ENCODE data around the gene PLEKHA4. TPM values are rescaled to one million over a fixed set of nuclear protein-coding genes. Genes with fewer than 3 reads are reported as not detected.

PLEKHA4 gene
- total RNA-seq, 2 experiments from 2014 or later = 4.8 to 5.5 TPM

DNA sequence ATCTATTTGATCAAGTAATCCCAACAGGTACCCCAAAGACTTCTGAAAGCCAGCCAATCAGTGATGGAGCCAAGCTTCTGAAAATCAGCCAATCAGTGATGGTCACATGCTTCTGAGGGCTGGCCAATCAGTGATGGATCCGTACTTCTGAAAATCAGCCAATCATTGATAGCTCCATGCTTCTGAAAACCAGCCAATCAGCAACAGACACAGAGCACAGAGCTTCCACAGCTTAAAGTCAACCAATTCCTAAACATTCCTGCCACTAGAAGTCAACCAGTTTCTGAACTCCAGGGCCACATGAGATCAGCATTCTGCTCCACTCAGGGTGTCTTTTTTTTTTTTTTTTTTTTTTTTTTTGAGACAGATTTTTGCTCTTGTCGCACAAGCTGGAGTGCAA is 23.9 kb downstream of the PLEKHA4 start:
- ChIA-PET CTCF (interaction anchor here (0.6 to 6.8 kb wide), 5 partner anchors 13 to 117 kb away, joined by 3 to 93 read pairs (median 5); no protein-coding TSS in a partner anchor), POLR2A (no interaction called here)

DNA sequence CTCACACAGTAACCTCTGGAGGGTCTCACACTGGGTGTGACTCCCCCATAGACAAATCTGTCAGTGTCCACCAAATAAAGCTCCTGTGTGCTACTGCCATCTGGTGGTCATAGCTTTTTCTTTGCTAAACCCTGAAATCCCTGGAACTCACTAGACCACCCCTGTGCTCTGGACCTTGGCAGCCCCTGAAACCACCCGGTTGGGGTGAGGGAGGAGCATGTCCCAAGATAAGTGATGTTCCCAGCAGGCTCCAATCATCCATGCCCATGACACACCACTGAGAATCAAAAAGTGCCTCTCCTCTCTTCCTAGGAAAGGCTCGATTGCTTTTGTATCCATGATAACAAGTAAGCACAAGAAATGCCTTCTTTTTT is 25.6 kb downstream of the PLEKHA4 start:
- CTCF ChIA-PET = interaction anchor here (0.6 to 6.8 kb wide), 25 partner anchors 9 to 658 kb away, joined by 3 to 93 read pairs (median 4); partner anchors contain the start of genes BCAT2 and CA11
- POLR2A ChIA-PET = no interaction called here

DNA sequence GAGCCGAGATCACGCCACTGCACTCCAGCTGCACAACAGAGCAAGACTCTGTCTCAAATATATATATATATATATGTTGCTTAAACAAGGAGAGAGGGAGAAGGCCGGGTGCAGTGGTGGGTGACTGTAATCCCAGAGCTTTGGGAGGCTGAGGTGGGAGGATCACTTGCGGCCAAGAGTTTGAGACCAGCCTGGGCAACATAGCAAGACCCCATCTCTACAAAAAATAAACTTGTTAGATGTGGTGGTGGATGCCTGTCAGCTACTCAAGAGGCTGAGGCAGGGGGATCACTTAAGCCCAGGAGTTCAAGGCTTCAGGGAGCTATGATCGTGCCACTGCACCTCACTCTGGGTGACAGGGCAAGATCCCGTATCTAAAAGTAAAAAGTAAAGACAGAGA is 26.8 kb downstream of the PLEKHA4 start:
- ChIA-PET CTCF (interaction anchor here (0.6 to 6.8 kb wide), 8 partner anchors 10 to 485 kb away, joined by 3 to 93 read pairs (median 4); partner anchors contain the start of gene BCAT2), POLR2A (no interaction called here)

DNA sequence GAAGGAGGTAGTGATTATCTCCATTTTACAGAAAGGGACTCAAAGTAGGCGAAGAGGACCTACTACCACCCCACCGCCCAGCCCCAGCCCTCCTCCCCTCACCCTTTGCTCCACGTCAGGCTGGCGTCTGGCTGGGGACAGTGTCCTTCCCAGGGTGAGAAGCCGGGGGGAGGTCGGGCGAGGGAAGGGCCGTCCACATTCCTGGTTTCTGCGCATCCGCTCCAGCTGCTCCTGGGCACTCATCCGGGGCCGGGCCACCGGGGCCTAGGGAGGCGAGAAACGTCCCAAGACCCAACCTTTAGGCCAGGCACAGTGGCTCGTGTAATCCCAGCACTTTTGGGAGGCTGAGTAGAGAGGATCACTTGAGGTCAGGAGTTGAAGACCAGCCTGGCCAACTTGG is 27.4 kb downstream of the PLEKHA4 start:
- ChIA-PET CTCF (interaction anchor here (1.1 to 6.8 kb wide), 3 partner anchors 46 to 129 kb away, joined by 3 to 93 read pairs (median 33); no protein-coding TSS in a partner anchor), POLR2A (no interaction called here)

DNA sequence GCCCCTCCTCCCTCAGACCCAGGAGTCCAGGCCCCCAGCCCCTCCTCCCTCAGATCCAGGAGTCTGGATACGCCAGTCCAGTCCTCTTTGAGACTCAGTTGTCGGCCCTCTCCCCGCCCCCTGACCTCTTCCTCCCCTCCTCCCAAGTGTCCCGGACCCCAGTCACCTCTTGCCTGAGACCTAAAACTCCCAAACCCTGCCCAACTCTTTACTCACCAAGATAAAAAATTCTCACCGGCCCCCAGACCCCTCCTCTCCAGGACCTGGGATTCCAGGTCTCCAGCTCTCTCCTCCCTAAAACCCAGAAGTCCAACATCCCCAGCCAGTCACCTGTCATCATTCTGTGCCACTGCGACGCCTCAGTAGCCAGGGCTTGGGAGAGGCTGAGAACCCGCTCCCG is 30.7 kb downstream of the PLEKHA4 start:
- CTCF ChIA-PET = interaction anchor here (0.6 to 2.2 kb wide), 8 partner anchors 26 to 156 kb away, joined by 3 to 31 read pairs (median 4); partner anchors contain the start of genes BCAT2, GYS1 and RUVBL2
- POLR2A ChIA-PET = no interaction called here

DNA sequence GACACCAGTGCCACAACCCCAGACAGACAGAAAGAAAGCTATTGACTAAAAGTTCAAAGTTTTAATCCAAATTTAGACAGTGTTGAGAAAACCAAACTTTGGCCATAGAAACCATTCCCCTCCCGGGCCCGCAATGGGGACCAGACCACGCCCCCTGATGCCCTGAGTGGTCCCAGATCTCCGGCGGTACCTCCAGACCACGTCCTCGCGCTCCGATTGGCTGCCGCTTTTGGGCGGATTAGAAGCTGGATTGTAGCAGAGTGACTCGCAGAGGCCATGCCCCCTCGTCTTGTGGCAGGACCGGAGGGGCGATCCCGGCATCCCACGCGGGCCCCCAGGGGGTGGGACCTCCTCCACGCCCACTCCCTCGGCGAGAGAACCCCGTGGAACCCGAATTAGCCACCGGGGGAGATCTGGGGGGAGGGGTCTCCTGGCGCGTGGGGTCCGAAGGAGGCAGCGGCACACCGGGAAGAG is 31.3 kb downstream of the PLEKHA4 start:
- CTCF ChIA-PET = interaction anchor here (0.6 to 2.2 kb wide), 6 partner anchors 26 to 156 kb away, joined by 3 to 31 read pairs (median 6); partner anchors contain the start of genes BCAT2, GYS1 and RUVBL2
- POLR2A ChIA-PET = no interaction called here

DNA sequence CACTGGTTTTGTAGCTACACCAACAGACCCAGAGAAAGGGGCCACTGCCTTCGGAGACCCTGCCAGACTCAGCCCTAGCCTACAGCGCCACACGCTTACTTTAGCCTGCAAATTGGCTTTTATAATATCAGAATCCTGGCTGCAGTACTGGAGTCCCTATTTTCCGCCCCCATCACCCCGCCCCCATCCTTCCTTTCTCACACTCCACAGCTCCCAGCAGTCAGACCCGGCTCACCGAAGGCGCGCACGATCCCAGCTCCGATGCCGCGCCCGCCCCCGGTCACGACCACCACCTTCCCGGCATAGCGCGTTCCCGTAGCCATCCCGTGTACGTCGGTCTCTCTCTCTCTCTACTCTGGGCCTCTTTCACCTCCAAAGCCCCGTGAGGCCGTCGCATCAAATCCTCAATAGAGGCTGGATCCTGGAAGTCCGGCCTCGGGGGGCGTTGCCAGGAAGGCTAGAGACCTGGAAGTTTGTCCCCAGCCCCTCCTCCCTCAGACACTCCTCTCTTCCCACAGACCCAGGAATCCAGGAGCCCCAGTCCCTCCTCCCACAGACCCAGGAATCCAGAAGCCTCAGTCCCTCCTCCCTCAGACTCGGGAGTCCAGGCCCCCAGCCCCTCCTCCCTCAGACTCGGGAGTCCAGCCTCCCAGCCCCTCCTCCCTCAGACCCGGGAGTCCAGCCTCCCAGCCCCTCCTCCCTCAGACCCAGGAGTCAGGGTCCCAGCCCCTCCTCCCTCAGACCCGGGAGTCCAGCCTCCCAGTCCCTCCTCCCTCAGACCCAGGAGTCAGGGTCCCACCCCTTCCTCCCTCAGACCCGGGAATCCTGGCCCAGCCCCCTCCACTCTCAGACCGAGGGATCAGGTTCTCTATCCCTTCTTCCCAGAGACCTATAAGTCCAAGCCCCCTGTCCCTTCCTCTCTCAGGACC is 32.1 kb downstream of the PLEKHA4 start, which contains the start of gene HSD17B14:
Gene HSD17B14 (minus strand): TSS at position 403 of the 929 bp plus-strand sequence. CDS start 80 bp downstream, at position 323.
- ChIA-PET POLR2A (interaction anchor here (0.5 to 0.7 kb wide), 2 partner anchors 27 to 124 kb away, joined by 3 to 10 read pairs; no protein-coding TSS in a partner anchor), CTCF (interaction anchor here (0.5 to 2.2 kb wide), 10 partner anchors 12 to 257 kb away, joined by 3 to 31 read pairs (median 4); partner anchors contain the start of genes BCAT2, GYS1 and RUVBL2)

DNA sequence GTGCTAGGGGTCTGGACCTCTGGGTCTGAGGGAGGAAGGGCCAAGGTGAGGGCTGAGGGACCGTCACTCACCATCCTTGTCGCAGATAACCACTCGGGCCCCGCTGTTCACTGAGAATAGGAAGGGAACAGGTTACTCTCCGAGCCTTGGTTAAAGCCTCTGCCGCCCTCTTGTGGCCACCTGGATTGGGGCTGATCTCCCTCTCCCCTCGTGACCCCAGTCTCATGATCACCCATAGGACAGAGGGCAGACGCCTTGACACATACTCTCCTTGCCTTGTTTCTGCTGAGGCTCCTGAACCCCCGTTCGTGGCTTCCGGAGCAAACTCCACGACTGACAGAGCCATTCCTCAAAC is 32.7 kb downstream of the PLEKHA4 start:
- ChIA-PET CTCF (interaction anchor here (0.5 to 2.2 kb wide), 8 partner anchors 12 to 257 kb away, joined by 3 to 31 read pairs (median 4); no protein-coding TSS in a partner anchor), POLR2A (no interaction called here)

DNA sequence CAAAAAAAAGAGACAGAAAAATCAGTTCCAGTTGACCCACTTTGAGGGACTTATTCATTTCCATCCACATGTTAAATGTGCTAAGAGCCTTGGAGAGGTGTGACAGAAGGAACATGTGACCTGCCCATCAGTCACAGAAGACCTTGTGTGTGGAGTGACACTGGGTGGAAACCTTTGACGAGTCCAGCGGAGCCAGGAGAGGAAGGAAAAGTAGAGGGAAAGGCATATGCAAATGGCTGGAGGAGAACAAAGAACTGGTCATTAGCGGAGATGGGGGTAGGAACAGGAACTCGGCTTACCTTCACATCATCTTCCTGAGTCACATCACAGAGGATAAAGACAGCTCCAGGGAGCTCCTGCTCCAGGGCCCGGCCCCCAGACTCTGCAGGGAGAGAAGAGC is 34.4 kb downstream of the PLEKHA4 start:
- POLR2A ChIA-PET = no interaction called here
- CTCF ChIA-PET = interaction anchor here (0.5 to 1.4 kb wide), 3 partner anchors 9 to 46 kb away, joined by 4 read pairs; no protein-coding TSS in a partner anchor

DNA sequence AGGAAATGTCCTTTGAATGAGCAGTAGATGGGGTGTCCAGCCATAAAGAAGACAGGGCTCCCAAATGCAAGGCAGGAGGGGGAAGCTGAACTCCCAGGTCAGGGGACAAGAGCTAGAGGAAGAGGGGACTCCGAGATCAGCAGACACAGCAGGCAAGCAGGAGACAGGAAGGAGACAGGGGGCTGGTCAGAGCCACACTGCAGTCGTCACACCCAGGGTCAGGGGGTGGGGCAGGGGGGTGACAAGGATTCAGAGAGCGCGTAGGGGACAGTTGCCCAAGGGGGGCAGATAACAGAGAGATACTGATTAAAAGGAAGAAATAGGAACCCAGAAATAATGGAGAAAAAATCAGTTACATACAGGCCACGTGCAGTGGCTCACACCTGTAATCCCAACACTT is 35.4 kb downstream of the PLEKHA4 start:
- POLR2A ChIA-PET = no interaction called here
- CTCF ChIA-PET = interaction anchor here (1.2 to 1.4 kb wide), 2 partner anchors 9 to 45 kb away, joined by 4 read pairs; no protein-coding TSS in a partner anchor

DNA sequence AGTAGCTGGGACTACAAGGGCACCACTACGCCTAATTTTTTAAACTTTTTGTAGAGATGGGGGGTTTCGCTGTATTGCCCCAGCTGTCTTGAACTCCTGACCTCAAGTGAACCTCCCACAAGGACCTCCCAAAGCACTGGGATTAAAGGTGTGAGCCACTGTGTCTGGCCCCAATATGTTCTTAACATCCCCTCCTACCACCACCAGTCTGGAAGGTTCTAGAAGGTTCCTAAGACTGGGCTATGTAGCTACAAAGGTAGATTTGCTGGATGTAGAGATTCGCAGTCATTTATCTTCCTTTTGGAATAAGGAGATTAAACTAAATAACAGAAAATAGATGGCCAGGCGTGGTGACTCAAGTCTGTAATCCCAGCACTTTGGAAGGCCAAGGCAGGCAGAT is 37.5 kb downstream of the PLEKHA4 start:
- ChIA-PET POLR2A (no interaction called here), CTCF (interaction anchor here (0.6 to 2.1 kb wide), 4 partner anchors 12 to 181 kb away, joined by 3 to 8 read pairs (median 5); no protein-coding TSS in a partner anchor)

DNA sequence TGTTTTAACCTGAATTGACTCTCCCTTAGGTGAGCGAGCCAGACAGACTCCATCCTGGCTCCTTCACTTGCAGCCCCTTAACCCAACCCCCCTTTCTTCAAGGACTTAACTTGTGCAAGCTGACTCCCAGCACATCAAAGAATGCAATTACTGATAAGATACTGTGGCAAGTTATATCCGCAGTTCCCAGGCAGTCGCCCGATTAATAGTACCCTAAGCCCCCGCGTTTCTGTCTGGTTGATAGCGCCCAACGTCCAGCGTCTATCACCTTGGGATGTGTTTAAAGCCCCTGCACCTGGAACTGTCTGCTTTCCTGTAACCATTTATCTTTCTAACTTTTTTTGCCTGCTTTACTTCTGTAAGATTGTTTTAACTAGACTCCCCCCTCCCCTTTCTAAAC is 38.3 kb downstream of the PLEKHA4 start:
- CTCF ChIA-PET = interaction anchor here (0.8 kb wide), 1 partner anchor 13 kb away, joined by 4 read pairs; no protein-coding TSS in a partner anchor
- POLR2A ChIA-PET = no interaction called here

DNA sequence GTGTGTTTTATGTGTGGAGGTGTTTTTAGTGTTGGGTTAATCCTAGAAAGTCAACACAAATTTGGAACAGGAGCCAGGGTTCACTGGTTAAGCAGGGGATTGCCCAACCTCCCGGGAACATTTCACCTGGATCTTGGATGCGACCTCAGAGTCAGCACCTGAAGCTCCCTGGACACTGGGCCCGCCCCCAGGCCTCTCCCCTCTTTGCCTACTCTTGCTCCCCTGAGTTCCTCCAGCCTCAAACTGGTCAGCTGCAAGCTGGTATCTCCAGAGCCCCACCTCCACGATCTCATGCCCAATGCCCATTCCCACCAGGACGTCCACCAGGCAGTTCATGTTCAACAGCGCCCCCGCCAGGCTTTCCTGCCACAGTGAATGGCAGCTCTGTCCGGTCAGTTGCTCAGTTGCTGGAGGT is 41.8 kb downstream of the PLEKHA4 start:
- CTCF ChIA-PET = interaction anchor here (0.5 to 1.3 kb wide), 3 partner anchors 16 to 47 kb away, joined by 3 to 5 read pairs (median 4); no protein-coding TSS in a partner anchor
- POLR2A ChIA-PET = no interaction called here

DNA sequence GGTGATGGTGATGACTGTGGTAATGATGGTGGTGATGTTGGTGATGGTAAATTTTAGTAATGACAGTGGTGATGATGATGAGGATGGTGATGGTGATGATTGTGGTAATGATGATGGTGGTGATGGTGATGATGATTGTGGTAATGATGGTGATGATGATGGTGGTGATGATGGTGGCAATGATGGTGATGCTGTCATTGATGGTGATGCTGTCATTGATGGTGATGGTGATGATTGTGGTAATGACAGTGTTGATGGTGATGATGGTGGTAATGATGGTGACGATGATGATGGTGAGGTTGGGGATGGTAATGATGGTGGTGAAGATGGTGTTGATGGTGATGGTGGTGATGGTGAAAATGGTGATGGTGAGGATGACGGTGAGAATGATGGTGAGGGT is 45.9 kb downstream of the PLEKHA4 start:
- POLR2A ChIA-PET = no interaction called here
- CTCF ChIA-PET = no interaction called here

DNA sequence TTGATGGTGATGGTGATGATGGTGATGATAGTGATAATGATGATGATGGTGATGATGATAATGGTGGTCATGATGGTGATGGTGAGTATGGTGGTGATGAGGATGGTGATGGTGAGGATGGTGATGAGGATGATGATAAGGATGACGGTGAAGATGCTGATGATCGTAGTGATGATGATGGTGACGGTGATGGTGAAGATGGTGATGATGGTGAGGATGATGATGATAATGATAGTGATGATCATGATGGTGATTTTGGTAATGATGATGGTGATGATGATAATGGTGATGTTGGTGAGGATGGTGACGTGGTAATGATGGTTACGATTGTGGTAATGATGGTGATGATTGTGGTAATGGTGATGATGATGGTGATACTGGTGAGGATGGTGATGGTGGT is 46.8 kb downstream of the PLEKHA4 start:
- ChIA-PET CTCF (interaction anchor here (1.6 kb wide), 1 partner anchor 21 kb away, joined by 3 read pairs; no protein-coding TSS in a partner anchor), POLR2A (no interaction called here)

DNA sequence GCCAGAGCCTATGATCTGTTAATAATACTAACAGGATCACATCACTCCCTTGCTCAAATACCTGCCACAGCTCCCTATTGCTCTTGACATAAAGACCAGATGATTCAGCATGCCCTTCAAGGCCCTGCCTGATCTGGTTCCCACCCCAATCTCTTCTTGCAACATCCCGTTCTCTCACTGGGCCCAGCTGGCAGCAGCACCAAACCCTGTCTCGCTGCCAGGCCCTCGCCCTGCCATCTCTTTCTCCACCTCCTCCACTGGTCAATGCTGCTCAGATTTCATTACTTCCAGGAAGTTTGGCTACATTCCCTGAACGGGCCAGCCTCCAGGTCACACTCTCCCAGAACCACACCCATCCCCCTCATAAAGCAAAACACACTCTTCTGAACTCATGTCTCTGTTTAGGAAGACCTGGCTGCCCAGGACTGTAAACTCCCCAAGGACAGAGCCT is 49.0 kb downstream of the PLEKHA4 start:
- POLR2A ChIA-PET = no interaction called here
- CTCF ChIA-PET = no interaction called here

DNA sequence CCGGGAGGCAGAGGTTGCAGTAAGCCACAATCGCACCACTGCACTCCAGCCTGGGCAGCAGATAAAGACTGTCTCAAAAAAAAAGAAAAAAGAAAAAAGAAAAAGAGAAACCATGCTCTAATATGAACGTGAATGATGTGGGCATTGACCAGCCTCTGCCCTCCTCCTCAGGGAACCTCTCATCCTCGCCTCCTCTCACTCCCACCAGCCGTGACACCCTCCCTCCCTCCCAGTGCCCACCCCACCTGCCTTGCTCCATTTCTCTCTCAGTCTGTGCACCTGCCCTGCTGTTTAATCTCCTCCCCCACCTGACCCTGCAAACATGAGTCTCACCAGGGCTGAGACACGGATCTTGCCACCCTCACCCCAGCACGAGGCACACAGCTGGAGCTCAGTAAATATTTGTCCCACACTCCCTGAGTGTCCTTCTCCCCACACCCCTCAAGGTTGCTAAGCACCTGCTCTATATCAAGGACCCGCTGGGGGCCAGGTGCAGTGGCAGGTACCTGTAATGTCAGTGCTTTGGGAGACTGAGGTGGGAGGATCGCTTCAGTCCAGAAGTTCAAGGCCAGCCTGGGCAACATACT is 50.1 kb downstream of the PLEKHA4 start:
- ChIA-PET CTCF (interaction anchor here (0.5 kb wide), 1 partner anchor 29 kb away, joined by 3 read pairs; no protein-coding TSS in a partner anchor), POLR2A (no interaction called here)

DNA sequence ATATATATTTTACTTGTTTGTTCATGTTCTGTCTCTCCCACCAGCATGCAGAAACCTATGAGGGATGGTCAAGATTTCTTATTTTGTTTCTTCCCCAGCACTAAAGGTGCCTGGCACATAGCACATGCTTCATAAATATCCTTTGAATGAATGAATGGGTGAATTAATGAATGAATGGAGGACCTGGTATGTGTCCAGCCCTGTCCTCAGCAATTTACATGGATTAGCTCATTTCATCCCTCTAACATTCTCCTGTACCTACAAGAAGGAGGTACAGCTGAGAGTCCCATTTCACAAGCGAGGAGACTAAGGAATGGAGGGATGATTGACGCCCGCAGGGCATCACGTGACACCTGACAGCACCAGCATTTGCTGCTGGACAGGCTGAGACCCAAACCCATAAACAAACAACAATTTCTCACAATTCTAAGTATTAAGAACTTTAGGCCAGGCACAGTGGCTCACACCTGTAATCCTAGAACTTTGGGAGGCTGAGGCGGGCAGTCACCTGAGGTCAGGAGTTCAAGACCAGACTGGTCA is 50.8 kb downstream of the PLEKHA4 start:
- POLR2A ChIA-PET = no interaction called here
- CTCF ChIA-PET = interaction anchor here (0.5 kb wide), 1 partner anchor 29 kb away, joined by 3 read pairs; no protein-coding TSS in a partner anchor

DNA sequence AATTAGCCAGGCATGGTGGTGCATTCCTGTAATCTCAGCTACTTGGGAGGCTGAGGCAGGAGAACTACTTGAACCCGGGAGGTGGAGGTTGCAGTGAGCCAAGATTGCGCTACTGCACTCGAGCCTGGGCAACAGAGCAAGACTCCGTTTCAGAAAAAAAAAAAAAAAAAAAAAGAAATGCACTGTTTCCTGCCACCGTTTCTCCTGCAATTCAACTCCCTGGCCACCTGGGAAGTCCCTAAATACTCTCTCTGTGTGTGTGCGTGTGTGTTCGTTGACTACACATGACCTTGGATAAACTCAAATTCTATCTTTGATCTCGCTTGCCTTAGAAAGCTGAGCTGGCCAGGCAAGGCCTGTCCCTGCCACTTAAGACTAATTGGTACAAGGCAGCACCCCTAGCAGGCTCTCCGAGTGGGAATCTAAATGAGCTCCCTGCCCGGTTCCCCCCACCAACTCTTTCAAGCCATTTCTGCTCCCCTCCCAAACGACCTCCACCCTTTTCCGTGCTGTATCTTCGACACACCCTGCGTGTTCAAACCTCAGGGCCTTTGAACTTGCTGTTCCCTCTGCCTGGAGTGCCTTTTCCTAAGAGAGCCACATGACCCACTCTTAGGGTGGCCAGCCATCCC is 52.4 kb downstream of the PLEKHA4 start:
- ChIA-PET POLR2A (no interaction called here), CTCF (interaction anchor here (0.7 kb wide), 3 partner anchors 28 to 60 kb away, joined by 3 to 4 read pairs (median 3); no protein-coding TSS in a partner anchor)

Data from activated CD8-positive, alpha-beta memory T cell treated with anti-CD3 and anti-CD28 coated beads for 36 hours (primary cell).